Stimulated activated CD4-positive, alpha-beta T cell treated with anti-CD3 and anti-CD28 coated beads, Interleukin-1b, Interleukin-23, amount 100 ng/mL, for 48 hours (primary cell): Measurements from ENCODE around the gene H2BK1.

Source experiments
- DNase-seq: peaks from one replicate; pipeline ENCODE4 v3.0.0-alpha.2; 2020

The H2BK1 gene

DNA sequence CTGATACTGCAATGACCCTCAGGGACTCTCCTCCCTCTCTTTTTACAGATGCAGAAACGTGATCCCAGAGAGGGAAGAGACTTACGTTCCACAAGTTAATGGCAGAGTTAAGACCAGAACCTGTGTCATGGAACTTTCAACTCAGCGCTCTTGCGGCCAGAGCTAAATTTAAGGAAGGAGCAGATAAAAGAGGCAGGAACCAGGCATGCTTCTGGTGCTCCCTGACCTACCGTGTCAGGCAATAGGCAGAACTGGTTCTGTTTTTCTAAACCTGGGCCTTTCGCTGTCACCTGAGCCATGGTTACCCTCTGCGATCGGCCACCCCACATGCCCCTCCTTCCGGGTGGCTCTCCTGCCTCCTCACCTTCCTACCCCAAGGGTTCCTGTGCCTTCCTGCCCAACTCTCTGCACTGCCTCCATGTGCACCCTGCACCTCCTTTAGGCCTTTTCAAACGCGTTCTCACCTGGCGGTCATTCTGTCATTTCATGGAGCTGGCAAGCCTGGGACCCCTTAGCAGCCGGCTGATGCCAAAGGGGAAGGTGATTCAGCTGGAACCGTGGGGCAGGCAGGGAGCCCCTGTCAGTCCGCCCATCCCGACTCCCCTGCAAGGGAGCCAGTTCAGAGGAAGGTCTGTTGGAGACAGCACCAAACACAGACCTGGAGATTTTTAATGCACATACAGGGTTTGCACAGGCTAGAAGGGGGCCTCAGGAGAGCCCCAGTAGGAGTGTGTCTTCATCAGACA, 35.1 kb downstream of the H2BK1 start:
- DNase-seq: no peak

DNA sequence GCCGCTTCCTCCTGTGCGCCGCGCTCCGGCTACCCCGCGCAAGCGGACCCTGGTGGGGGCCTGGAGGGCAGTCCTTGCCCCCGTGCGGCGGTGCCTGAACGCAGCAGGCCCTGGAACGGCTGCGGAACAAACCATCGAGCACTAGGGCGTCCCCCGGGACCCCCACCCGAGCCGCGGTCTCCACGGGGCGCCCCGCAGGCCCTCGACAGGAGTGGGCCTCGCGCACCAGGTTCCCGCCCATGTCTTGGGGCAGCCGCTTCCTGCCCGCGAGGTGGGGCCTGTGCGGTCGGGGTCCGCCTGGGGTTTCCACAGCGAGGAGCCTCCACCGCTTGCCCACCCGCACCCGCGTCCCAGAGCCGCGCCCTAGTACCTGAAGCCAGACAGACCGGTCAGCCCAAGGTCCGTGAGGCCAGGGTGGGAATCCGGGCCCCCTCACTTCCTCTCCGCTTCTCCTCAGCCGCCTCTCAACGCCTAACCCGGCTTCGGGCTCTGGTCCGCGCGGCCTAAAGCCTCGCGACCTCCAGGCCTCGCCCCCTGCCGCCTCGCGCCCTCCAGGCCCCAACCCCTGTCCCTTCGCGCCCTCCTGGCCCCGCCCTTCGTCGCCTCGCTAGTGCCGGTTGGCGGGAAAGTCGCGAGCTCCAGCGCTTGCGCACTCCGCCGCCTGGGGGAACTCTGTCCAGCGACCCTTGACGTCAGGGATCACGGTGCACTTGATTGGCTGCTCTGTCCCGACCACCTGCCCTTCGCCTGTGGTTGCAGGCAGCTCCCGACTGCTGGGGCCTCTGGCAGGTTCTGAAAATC, 35.8 kb downstream of the H2BK1 start:
- DNase-seq: peak; percentile 35

GRCh38 chr7:151173386-151174245, 36.7 kb downstream of the H2BK1 start:
- no peak for DNase-seq

GRCh38 chr7:151172273-151173141, 37.8 kb downstream of the H2BK1 start:
- DNase-seq: peak; percentile 76

DNA sequence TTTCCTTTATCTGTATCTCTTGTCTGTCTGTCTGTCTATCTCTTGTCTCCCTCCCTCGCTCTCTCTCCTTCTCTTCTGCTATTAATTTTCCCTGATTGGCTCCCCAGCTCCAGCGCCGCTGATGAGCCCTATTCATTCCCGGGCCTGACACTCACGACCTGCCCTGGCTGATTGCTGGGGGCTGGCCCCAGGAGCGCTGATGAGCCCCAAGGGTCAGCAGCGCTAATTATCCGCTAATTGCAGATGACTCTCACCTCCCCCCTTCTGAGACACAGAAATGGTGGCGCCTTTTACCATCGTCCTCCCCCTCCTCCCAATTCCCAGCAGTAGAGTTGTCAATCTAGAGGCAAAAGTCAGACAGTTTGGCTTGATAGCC, 41.5 kb downstream of the H2BK1 start:
- DNase-seq: no peak

DNA sequence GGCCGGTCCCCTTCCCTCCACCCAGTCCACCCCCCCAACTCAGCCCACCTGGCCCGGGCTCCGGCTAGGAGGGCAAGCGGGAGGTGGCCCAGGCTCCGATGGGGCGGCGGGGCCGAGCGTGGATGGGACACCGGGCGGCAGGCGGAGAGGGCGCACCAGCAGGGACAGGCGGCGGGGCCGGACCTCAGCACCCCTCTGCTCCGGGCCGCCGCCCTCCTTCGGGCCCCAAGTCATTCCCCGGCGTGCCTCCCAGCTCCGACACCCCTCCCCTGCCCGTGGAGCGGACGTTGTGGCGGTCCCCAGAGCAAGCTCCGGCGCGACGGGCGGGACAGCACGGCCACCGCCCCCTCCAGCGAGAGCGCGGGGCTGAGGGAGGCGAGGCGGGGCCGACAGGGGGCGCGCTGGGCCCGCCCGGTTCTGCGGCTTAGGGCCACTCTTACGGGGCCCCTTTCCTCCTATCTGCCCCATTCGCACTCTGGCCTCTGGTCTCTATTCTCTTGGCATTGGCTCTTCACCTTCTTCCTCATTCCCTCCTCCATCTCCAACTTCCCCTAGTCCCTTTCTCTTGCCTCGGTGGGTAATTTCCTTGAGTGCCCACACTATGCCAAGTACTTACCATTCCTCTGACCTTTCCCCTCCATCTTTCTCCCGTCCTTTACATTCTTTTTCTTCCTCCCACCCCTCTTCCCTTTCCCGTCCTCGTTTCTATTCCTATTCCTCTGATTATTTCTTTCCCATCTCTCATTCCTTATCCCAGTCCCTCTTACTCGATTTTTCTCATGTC, 42.1 kb downstream of the H2BK1 start:
- DNase-seq: peak; percentile 52

GRCh38 chr7:151167197-151167961, 42.9 kb downstream of the H2BK1 start, which contains the start of gene GBX1:
GBX1 (minus strand) TSS chr7:151167694; CDS start chr7:151167548, 146 bp downstream.
- DNase-seq: no peak

DNA sequence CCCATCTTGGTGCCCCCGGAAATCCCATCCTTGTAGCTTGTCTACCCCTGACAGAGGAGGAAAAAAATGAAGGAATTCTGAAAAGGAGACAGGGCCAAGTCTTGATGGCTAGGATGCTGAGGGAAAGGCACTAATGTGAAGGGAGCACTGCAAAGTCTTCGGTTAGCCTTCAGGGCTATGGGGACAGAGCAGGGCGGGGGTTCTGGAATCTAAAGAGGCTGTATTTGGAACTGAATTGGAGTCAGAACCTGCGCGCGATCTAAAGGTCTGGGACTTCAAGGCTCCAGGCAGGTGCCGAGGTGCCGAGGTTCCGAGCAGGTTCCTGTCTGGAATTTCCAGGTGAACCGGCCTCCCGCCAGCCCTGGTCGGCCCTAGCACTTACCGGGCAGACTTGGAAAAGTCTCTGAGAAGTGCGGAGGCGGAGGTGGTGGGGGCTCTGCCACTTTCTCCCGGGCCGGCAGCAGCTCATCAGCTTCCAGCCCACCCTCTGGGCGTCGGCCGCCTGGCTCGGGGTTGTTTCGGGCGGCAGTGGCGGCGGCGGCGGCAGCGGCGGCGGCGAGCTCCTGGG, 43.6 kb downstream of the H2BK1 start:
- no peak for DNase-seq

GRCh38 chr7:151161757-151162156, 48.5 kb downstream of the H2BK1 start:
- no peak for DNase-seq
